NCI-H526 (cell line): Measurements from ENCODE around the gene GRM4.

Experiments
- DNase-seq, 2 experiments: peaks; one replicate each; lab custom pipeline; 2025; lab: John Stamatoyannopoulos, UW

Gene GRM4

DNA sequence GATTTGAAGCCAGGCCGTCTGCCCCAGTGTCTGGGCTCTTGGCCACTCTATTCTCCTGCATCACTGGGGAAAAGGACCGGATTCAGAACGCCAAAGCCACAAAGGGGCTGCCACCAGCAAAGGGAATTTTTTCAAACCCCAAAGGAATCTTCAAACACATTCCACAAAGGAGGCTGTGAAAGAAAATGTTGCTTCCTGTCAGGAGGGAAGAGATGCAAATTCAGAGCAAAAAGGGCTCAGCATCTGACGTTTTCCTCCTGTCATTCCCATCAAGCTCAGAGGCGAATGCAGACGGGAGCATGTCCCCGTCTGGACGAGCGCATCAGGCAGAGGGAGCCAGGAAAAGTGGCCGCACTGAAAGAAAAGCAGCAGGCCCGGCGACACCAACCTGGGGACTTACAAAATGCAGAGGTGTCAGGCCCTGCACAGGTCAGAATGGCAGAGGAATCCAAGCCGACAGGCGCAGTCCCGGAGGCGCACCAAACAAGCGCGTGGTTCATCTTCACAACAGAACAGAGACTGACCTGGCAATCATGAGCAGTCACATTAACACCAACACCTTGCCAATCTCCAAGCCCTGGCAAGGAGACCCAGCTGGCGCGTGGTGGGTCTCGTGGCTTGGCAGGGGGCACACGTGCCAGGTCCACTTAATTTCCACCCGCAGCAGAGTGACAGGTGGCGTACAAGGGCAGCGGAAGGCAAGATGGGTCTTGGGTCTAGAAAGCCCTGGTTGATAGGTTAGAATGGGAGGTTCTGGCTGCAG lies 62.8 kb downstream of the GRM4 start:
- DNase-seq = peak in 1 of 2 experiments; percentile 24

GRCh38 chr6:34082348-34082747 lies 63.5 kb downstream of the GRM4 start:
- no peak for DNase-seq

- DNase-seq = no peak
These were observed 65.5 kb downstream of the GRM4 start for GRCh38 chr6:34080357-34080756.

- no peak for DNase-seq
These were observed 66.0 kb downstream of the GRM4 start for GRCh38 chr6:34079899-34080298.

DNA sequence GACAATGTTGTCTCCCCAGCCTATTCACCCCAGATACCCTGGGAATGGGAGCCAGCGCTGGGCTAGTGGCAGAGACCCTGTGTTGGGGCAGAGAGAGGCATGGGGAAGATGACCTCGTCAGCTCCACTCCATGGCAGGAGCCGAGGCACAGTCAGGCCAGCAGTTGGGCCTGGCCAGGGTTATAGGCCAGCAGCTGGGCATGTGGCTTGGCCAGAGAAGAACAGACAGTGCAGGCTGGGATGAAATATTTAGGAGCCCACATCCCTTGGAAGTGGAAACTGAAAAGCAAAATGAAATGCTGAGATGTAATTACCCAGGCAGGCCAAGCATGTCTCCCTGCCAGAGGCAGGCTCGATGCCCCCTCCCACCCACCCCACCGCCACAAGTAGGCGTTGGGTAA lies 70.0 kb downstream of the GRM4 start:
- no peak for DNase-seq

GRCh38 chr6:34074064-34074742 lies 71.7 kb downstream of the GRM4 start:
- peak; percentile 27 to 62 for DNase-seq

- DNase-seq = no peak
These were observed 72.3 kb downstream of the GRM4 start for GRCh38 chr6:34073540-34073939.

- no peak for DNase-seq
These were observed 73.2 kb downstream of the GRM4 start for GRCh38 chr6:34072727-34073126.

GRCh38 chr6:34071884-34072379 lies 74.0 kb downstream of the GRM4 start:
- no peak for DNase-seq

GRCh38 chr6:34071136-34071883 lies 74.6 kb downstream of the GRM4 start:
- no peak for DNase-seq

DNA sequence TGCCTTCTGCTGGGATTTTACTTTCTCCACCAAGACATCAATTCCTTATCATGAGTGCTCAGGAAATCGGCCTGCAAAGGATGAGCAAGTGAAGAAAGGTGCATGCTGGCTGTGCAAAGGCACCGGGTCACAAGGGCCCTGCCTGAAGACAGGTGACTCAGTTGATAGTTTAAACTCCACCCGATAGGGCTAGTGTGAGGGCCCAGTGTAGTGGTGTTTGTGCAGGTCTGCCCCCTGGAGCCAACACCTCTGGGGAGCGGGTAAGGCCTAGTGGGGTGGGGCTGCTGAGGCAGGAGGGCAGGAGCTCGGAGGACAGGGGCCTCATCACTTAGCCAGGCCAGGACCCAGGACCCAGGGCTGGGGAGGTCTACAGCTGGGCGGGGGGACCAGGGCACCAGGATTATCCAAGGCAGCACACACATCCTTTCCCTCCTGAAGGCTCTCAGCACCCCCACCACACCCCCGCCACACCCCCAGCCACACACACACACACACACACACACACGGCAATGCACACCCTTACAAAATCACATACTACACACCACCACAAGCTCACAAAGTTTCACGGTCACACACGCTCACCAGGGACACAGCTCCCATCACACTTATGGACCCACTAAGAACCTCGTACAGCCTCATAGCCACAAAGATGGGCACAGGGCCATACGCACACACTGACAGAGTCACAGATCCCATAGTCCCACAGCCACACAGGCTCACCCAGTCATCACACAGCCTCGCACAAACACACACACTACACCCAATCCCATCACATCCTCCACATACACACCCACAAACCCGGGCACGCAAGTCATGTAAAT lies 75.4 kb downstream of the GRM4 start:
- DNase-seq = no peak

DNA sequence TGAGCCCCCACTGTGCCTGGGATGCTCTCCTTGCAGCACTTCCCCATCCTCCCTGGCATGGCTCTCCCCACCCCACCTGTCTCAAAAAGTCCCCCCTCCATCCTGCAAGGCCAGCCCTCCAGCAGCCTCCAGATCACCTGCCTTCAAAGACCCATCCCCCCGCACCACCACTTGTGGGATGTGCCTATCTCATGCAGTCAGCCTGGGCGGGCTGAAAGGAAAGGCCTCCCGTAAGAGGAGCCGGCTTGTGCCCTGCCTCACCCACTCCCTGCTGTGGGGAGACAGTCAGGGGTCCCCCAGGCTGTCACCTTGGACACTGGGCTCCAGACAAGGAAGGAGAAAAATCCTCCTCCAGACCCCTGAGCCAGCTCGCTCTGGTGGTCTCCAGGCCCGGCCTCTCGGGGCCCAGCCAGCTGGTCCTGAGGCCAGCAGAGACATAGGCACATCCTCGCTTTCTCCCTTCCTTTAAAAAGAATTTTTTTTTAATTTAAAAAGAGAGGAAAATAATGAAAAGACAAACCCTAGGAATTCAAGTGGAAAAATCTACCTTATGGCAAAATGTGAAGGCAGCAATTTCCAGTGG lies 77.3 kb downstream of the GRM4 start:
- DNase-seq = peak in 1 of 2 experiments; percentile 32

DNA sequence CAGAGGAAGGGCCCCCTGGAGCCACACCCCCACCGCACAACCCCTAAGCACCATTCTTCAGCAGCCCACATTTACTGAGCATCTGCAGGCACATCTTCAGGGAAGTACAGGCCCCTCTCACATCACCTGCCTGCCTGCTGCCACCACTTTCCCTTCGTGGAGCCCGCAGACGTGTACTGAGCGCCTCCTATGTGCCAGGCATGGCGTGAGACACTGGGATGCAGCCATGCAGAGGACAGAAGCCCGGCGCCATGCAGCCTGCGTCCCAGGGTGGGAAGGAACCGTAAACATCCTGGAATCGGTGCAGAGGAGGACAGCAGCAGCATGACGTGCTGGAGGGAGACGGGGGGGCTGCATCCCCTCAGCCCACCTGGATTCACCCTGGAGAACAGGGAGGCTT lies 78.1 kb downstream of the GRM4 start:
- peak in 1 of 2 experiments; percentile 58 for DNase-seq

GRCh38 chr6:34066772-34067770 lies 78.8 kb downstream of the GRM4 start:
- DNase-seq = no peak

GRCh38 chr6:34066218-34066571 lies 79.7 kb downstream of the GRM4 start:
- no peak for DNase-seq

DNA sequence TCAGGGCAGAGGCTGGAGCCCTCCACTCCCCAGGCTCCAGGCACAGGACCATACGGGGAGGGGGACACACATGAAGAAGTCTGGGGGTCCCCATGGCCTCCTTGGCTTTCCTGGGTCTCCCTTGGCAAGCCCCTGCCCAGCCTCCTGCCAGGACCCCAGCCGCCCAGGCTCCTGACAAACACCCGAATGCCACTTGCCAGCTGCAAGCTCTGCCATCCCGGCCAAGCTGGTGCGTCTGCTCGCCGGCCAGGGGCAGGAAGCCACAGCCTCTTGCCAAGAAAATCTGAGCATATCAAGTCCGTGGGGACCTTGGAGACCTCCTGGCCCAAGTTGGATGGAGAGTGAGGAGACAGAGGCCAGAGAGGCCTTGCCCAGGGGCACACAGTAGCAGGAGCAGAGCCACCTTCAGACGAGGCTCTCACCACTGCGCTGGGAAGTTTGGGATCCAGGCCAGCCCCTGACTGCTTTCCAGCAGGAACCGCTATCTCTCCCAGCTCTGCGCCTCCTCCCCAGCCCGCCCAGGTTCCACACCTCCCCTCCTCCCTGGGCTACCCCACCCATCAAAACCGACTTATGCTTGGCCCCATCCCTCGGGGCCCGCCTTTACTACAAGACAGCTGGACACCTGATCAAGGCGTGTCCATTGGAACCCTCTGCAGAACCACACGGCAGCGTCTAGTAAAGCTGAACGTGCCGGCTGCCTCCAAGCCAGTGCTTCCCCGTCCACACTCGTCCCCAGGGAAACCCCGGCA lies 80.2 kb downstream of the GRM4 start:
- DNase-seq = peak in 1 of 2 experiments; percentile 50

DNA sequence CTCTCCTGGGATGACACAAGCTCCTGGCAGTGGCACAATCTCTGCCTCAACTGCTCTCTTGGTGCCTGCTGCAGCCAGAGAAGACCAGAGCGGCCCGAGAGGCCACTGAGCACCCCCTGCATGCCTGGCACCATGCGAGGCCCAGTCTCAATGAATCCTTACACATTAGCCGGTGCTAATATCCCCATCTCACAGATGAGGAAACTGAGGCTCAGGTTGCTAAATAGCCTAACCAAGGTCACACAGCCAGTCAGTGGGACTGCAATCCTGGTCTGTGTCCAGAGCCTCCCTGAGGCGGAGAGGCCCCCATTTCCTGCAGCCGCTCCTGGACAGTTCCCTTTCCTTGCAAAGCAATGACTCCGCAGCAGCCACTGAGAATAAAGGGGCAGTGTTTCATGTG lies 81.2 kb downstream of the GRM4 start:
- DNase-seq = no peak

- no peak for DNase-seq
These were observed 82.2 kb downstream of the GRM4 start for GRCh38 chr6:34063651-34064050.

GRCh38 chr6:34062815-34063214 lies 83.1 kb downstream of the GRM4 start:
- no peak for DNase-seq

DNA sequence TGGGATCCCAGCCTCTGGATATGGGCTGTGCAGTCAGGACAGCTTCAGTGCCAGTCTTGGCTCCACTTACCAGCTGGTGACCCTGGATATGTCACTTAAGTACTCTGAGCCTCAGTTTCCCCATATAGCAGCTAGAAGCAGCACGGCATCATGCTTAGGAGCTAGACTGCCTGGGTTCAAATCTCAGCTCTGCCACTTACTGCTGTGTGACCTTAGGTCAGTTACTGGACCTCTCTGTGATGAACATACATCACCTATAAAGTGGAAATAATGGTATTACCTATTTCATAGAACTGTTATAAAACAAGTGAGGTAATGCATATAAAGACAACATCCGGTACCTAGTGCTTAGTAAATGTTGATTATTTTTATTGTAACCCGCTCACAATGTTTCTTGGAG lies 83.7 kb downstream of the GRM4 start:
- DNase-seq = no peak
